BLaER1 (cell line): ENCODE measurements around the gene TPP1.

Experiments
- H3K27ac ChIP-seq: shearing (Covaris generic); formaldehyde crosslinking; 2 replicates; pipeline ENCODE4 v1.8.1; 2022
- H3K27me3 ChIP-seq: shearing (Covaris generic); formaldehyde crosslinking; 2 replicates; pipeline ENCODE4 v1.8.1; 2022
- H3K36me3 ChIP-seq: shearing (Covaris generic); formaldehyde crosslinking; 2 replicates; pipeline ENCODE4 v1.8.1; 2022
- H3K4me1 ChIP-seq: shearing (Covaris generic); formaldehyde crosslinking; 2 replicates; pipeline ENCODE4 v1.8.1; 2022
- H3K4me2 ChIP-seq: shearing (Covaris generic); formaldehyde crosslinking; 2 replicates; pipeline ENCODE4 v1.8.1; 2022
- H3K4me3 ChIP-seq: shearing (Covaris generic); formaldehyde crosslinking; 2 replicates; pipeline ENCODE4 v1.8.1; 2022
- H3K9ac ChIP-seq: shearing (Covaris generic); formaldehyde crosslinking; 2 replicates; pipeline ENCODE4 v1.8.1; 2022
- H3K9me3 ChIP-seq: shearing (Covaris generic); formaldehyde crosslinking; 2 replicates; pipeline ENCODE4 v1.8.1; 2022
- H4K20me1 ChIP-seq: shearing (Covaris generic); formaldehyde crosslinking; 2 replicates; pipeline ENCODE4 v1.8.1; 2022
- Cebpa-rat ChIP-seq: shearing (Covaris generic); IDR thresholded peaks from 2 replicates; pipeline ENCODE4 v1.8.1; 2022

The TPP1 gene

GRCh38 chr11:6614446-6614845, 4.8 kb downstream of the TPP1 start:
- Histone ChIP-seq H3K4me1 (peaks cover 39% of the 10 kb centered on the region), H3K9ac (no peak overlapping the region), H4K20me1 (peaks cover 15% of the 10 kb centered on the region; the same call in 1 of the 2 replicates), H3K4me3 (no peak overlapping the region), H3K9me3 (no peaks in the 10 kb centered on the region), H3K4me2 (no peak overlapping the region), H3K36me3 (peaks cover 50% of the 10 kb centered on the region), H3K27ac (no peak overlapping the region), H3K27me3 (no peaks in the 10 kb centered on the region; the same call in 1 of the 2 replicates)
- TF ChIP-seq Cebpa-rat: no peak

GRCh38 chr11:6613496-6613895, 5.7 kb downstream of the TPP1 start:
- Histone ChIP-seq H3K4me3 (no peak overlapping the region), H3K9me3 (no peaks in the 10 kb centered on the region), H3K36me3 (peaks cover 60% of the 10 kb centered on the region), H4K20me1 (peaks cover 15% of the 10 kb centered on the region; the same call in 1 of the 2 replicates), H3K4me2 (peak overlapping the region; percentile 98), H3K4me1 (peaks cover 34% of the 10 kb centered on the region), H3K27me3 (no peaks in the 10 kb centered on the region; the same call in 1 of the 2 replicates), H3K27ac (no peak overlapping the region), H3K9ac (no peak overlapping the region)
- TF ChIP-seq Cebpa-rat: no peak

DNA sequence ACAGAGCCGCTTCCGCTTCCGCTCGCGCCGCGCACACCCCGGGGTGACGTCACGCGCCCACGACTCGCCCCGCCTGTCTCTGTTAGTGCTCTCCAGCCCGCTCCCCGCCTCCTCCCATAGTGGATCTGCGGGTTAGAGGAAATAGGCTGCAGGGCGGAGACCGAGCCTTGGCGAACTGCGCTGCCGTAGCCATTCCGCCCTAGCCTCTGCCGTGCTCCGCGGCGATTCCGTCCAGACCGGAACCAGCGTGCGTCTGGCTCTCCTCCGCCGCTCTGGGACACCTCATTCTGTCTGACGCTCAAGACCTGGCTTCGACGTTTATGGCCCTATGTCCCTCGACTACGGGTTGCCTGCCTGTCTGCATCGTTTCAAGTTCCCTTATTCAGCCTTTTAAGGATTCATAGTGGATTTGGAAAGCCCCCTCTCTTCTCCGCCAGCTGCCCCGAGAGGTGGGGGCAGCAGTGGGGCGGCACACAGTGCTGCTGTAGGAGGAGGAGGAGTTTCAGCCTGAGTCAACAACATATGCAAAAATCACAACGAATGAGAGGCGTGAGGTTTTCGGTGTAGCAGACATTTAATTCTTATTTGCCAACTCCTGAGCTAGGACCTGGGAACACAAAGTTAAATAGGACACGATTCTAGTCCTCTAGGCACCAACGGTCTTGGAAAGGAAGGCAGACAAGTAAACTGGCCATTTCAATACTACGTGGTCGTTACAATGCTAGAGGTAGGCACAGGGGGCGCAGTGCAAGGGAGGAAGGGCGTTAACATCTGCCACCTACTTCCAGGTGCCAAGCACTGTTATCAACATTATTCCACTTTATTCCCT, 6.8 kb downstream of the TPP1 start, which contains the start of gene TAF10:
Gene TAF10 (minus strand): TSS at position 4 of the 829 bp plus-strand sequence. CDS start 27 bp downstream, outside the sequence.
- Histone ChIP-seq H3K9ac (peak within 1 kb of the TSS; percentile 94), H3K9me3 (no peaks in the 10 kb centered on the region), H3K4me1 (peaks cover 30% of the 10 kb centered on the region), H3K4me2 (peak within 1 kb of the TSS; percentile 98), H4K20me1 (peaks cover 15% of the 10 kb centered on the region; the same call in 1 of the 2 replicates), H3K27me3 (no peaks in the 10 kb centered on the region; the same call in 1 of the 2 replicates), H3K4me3 (peak within 1 kb of the TSS; percentile 92), H3K27ac (peak within 1 kb of the TSS; percentile 91), H3K36me3 (peaks cover 71% of the 10 kb centered on the region)
- no peak for TF ChIP-seq Cebpa-rat

- Histone ChIP-seq H3K4me3 (peak overlapping the region; percentile 92), H3K9me3 (no peaks in the 10 kb centered on the region), H4K20me1 (peaks cover 18% of the 10 kb centered on the region; the same call in 1 of the 2 replicates), H3K36me3 (peaks cover 68% of the 10 kb centered on the region), H3K4me1 (peaks cover 33% of the 10 kb centered on the region), H3K9ac (peak overlapping the region; percentile 94), H3K27ac (peak overlapping the region; percentile 91), H3K27me3 (no peaks in the 10 kb centered on the region; the same call in 1 of the 2 replicates), H3K4me2 (peak overlapping the region; percentile 98)
- no peak for TF ChIP-seq Cebpa-rat
Measured at GRCh38 chr11:6611963-6612212, 7.3 kb downstream of the TPP1 start.

GRCh38 chr11:6611092-6611962, 7.9 kb downstream of the TPP1 start:
- Histone ChIP-seq H3K27me3 (no peaks in the 10 kb centered on the region; the same call in 1 of the 2 replicates), H4K20me1 (peaks cover 24% of the 10 kb centered on the region; the same call in 1 of the 2 replicates), H3K27ac (peak overlapping the region; percentile 91), H3K4me2 (peak overlapping the region; percentile 98), H3K4me3 (peak overlapping the region; percentile 92), H3K36me3 (peaks cover 63% of the 10 kb centered on the region), H3K9me3 (no peaks in the 10 kb centered on the region), H3K9ac (peak overlapping the region; percentile 94), H3K4me1 (peaks cover 39% of the 10 kb centered on the region)
- no peak for TF ChIP-seq Cebpa-rat

DNA sequence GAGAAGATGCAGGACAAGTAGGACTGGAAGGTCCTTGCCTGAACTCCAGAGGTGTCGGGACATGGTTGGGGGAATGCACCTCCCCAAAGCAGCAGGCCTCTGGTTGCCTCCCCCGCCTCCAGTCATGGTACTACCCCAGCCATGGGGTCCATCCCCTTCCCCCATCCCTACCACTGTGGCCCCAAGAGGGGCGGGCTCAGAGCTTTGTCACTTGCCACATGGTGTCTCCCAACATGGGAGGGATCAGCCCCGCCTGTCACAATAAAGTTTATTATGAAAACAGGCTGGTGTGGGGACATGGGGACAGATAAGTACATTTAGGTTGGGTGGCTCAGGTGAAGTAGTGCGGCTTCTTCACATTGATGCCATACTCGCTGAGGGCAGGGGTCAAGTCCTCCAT, 8.6 kb downstream of the TPP1 start:
- peaks cover 46% of the 10 kb centered on the region for H3K4me1 ChIP-seq
- H3K4me2 ChIP-seq: peak overlapping the region; percentile 98
- H3K27ac ChIP-seq: peak overlapping the region; percentile 91; the same call in 1 of the 2 replicates
- peak overlapping the region; percentile 92 for H3K4me3 ChIP-seq
- H3K9me3 ChIP-seq: no peaks in the 10 kb centered on the region
- H3K9ac ChIP-seq: peak overlapping the region; percentile 94
- no peak for TF ChIP-seq Cebpa-rat
- H4K20me1 ChIP-seq: peaks cover 26% of the 10 kb centered on the region; the same call in 1 of the 2 replicates
- H3K27me3 ChIP-seq: no peaks in the 10 kb centered on the region; the same call in 1 of the 2 replicates
- H3K36me3 ChIP-seq: peaks cover 55% of the 10 kb centered on the region

DNA sequence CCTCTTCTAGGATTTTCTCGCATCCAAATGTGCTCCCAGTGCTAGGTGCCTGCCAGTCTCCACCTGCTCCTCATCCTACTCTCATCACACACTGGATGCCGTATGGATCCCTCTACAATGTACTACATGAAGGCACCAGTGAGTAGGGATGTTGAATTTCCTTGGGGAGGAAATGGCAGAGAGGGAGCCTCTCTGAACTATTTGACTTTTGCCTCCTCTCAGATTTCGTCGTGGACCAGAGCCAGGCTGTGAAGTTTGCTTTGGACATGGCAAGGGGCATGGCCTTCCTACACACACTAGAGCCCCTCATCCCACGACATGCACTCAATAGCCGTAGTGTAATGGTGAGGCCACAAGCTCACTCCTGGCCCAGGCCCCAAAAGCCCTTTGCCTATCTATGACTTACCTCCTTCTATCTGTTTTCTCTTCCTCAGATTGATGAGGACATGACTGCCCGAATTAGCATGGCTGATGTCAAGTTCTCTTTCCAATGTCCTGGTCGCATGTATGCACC, 9.7 kb downstream of the TPP1 start:
- peaks cover 56% of the 10 kb centered on the region for H3K4me1 ChIP-seq
- TF ChIP-seq Cebpa-rat: no peak

DNA sequence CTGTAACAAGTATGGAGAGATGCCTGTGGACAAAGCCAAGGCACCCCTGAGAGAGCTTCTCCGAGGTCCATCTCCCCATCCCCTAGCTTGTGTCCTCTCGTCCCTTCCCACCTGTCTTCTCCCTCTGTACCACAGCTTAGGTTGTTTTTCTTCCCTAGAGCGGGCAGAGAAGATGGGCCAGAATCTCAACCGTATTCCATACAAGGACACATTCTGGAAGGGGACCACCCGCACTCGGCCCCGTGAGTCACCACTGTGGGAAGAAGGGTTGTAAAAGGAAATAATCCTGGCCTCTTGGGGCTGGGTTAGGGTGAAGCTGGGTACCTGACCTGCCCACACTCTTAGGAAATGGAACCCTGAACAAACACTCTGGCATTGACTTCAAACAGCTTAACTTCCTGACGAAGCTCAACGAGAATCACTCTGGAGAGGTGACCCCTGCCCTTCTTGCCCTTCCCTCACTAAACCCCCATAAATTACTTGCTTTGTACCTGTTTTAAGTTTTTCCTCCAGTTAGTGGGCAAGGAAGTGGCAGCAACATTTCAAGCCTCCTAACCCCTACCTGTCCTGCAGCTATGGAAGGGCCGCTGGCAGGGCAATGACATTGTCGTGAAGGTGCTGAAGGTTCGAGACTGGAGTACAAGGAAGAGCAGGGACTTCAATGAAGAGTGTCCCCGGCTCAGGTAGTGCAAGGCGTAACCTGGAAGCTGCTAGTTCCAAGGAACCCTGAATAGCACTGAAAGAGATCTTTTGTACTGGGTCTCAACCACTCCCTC, 10.3 kb downstream of the TPP1 start:
- no peak overlapping the region for H3K27ac ChIP-seq
- no peak overlapping the region for H3K9ac ChIP-seq
- H3K27me3 ChIP-seq: no peaks in the 10 kb centered on the region; the same call in 1 of the 2 replicates
- H4K20me1 ChIP-seq: peaks cover 33% of the 10 kb centered on the region; the same call in 1 of the 2 replicates
- peaks cover 39% of the 10 kb centered on the region for H3K36me3 ChIP-seq
- no peak overlapping the region for H3K4me2 ChIP-seq
- H3K9me3 ChIP-seq: no peaks in the 10 kb centered on the region
- no peak for TF ChIP-seq Cebpa-rat
- H3K4me1 ChIP-seq: peaks cover 59% of the 10 kb centered on the region
- no peak overlapping the region for H3K4me3 ChIP-seq

More for the DNA sequence above, 9.7 kb downstream of the TPP1 start:
- no peaks in the 10 kb centered on the region; the same call in 1 of the 2 replicates for H3K27me3 ChIP-seq
- peaks cover 33% of the 10 kb centered on the region; the same call in 1 of the 2 replicates for H4K20me1 ChIP-seq
- no peak overlapping the region for H3K4me3 ChIP-seq
- peaks cover 45% of the 10 kb centered on the region for H3K36me3 ChIP-seq
- no peak overlapping the region for H3K27ac ChIP-seq
- H3K9ac ChIP-seq: no peak overlapping the region
- H3K9me3 ChIP-seq: no peaks in the 10 kb centered on the region
- H3K4me2 ChIP-seq: no peak overlapping the region

DNA sequence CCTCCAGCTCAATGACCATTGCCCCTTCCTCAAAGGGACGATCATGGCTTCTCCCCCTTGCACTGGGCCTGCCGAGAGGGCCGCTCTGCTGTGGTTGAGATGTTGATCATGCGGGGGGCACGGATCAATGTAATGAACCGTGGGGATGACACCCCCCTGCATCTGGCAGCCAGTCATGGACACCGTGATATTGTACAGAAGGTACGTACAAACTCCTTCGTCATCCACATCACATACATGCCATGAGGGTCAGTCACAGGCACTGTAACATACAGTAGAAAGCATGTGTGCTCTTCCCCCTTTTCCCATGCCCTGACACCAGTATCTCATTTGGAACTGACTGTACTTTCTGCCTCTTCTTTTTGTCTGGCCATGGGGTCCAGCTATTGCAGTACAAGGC, 11.2 kb downstream of the TPP1 start:
- H3K4me1 ChIP-seq: peaks cover 53% of the 10 kb centered on the region
- H3K9ac ChIP-seq: no peak overlapping the region

More for the DNA sequence above, 11.2 kb downstream of the TPP1 start:
- no peaks in the 10 kb centered on the region; the same call in 1 of the 2 replicates for H3K27me3 ChIP-seq
- no peak for TF ChIP-seq Cebpa-rat
- H3K36me3 ChIP-seq: peaks cover 38% of the 10 kb centered on the region
- H3K4me2 ChIP-seq: no peak overlapping the region
- H3K9me3 ChIP-seq: no peaks in the 10 kb centered on the region
- no peak overlapping the region for H3K27ac ChIP-seq
- H4K20me1 ChIP-seq: peaks cover 33% of the 10 kb centered on the region; the same call in 1 of the 2 replicates
- no peak overlapping the region for H3K4me3 ChIP-seq
